Measurements from ENCODE around the gene GCKR.

- TF ChIP-seq POLR2A (IDR thresholded peaks at IDR 0.05) (no peak), CTCF (IDR thresholded peaks at IDR 0.05 in 8 of 11, conservative IDR thresholded peaks at IDR 0.05 in 3 of 11) (no peak), POLR2AphosphoS5 (IDR thresholded peaks at IDR 0.05) (no peak)
These were observed 9.9 kb downstream of the GCKR start for GRCh38 chr2:27506587-27506986.
